ACC112 (cell line): ENCODE results near the gene FRY.
A peak's percentile ranks its signal among the peaks of the same experiment; 100 is the strongest.

Source experiments
- H2AFZ ChIP-seq: fragments of 200-600 bp; sonication (generic); one replicate; pipeline ENCODE4 v1.6.0; 2017; ENCODE audit warnings: antibody characterized with exemption, low read length; ENCODE audit not compliant: unreplicated experiment
- H3K27ac ChIP-seq: fragments of 200-600 bp; sonication (generic); 2 replicates; pipeline ENCODE4 v1.5.1; 2014; ENCODE audit warnings: low read depth, mild to moderate bottlenecking, antibody characterized with exemption, low read length, moderate library complexity
- H3K27me3 ChIP-seq: fragments of 200-600 bp; sonication (generic); 2 replicates; pipeline ENCODE4 v1.6.1; 2014; ENCODE audit warnings: mild to moderate bottlenecking, antibody characterized with exemption, low read length, moderate library complexity, mixed read lengths; ENCODE audit not compliant: insufficient read depth
- H3K36me3 ChIP-seq: fragments of 200-600 bp; sonication (generic); 2 replicates; pipeline ENCODE4 v1.6.1; 2016; ENCODE audit warnings: mild to moderate bottlenecking, antibody characterized with exemption, low read length, moderate library complexity, mixed read lengths; ENCODE audit not compliant: insufficient read depth
- H3K4me1 ChIP-seq: fragments of 200-600 bp; sonication (generic); one replicate; pipeline ENCODE4 v1.6.1; 2016; ENCODE audit warnings: low read length, mixed read lengths; ENCODE audit not compliant: insufficient read depth, unreplicated experiment, control insufficient read depth
- H3K4me3 ChIP-seq: fragments of 200-600 bp; sonication (generic); 2 replicates; pipeline ENCODE4 v1.5.1; 2014; ENCODE audit warnings: mild to moderate bottlenecking, low read depth, low read length
- H3K79me2 ChIP-seq: fragments of 200-600 bp; sonication (generic); one replicate; pipeline ENCODE4 v1.6.0; 2016; ENCODE audit warnings: low read length; ENCODE audit not compliant: control insufficient read depth, unreplicated experiment, insufficient read depth

FRY gene

DNA sequence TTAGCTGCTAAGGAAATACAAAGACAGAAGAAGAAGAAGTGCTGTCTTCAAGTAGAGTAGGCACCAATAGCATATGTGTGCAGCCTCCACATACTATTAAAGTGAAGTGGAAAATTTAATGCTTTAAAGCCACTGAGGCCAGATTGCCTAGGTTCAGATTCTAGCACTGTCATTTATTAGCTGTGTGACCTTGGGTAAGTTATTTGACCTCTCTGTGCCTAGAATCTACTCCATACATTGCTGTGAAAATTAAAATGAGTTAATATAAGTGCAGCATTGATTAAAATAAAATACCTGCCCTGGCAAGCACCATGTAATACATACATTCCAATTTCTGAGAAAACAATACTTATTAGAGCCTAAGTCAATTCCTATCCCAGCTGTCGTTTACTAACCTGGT, 110.5 kb downstream of the FRY start:
- Histone ChIP-seq H3K79me2 (no peaks in the 10 kb centered on the region), H3K27ac (no peak overlapping the region), H2AFZ (no peak overlapping the region), H3K4me3 (no peak overlapping the region), H3K27me3 (no peaks in the 10 kb centered on the region), H3K36me3 (no peaks in the 10 kb centered on the region), H3K4me1 (peaks cover 10% of the 10 kb centered on the region)

DNA sequence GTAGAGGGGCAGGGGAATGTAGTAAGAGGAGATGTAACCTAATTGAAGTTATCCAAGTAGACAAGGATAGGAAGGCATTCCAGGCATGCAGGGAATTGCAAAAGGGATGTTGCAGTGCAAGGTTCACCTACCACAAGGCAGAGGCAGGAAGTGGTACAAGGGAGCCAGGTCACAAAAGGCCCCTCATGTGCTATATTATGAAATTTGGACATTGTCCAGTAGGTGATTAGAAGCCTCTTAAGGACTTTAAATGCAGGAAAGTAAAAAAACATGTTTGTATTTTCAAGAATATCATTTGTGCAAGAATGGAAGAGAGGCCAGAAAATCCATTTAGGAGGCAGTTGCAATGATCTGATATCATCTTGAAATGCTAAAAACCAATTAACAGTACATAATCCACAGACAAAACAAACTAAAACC, 111.4 kb downstream of the FRY start:
- H3K4me1 ChIP-seq, result peaks cover 10% of the 10 kb centered on the region
- H2AFZ ChIP-seq, result peak overlapping the region; percentile 17
- H3K4me3 ChIP-seq, result no peak overlapping the region
- no peaks in the 10 kb centered on the region for H3K79me2 ChIP-seq
- H3K27ac ChIP-seq, result no peak overlapping the region
- no peaks in the 10 kb centered on the region for H3K27me3 ChIP-seq
- H3K36me3 ChIP-seq, result no peaks in the 10 kb centered on the region

GRCh38 chr13:32147193-32147592, 115.6 kb downstream of the FRY start:
- Histone ChIP-seq H3K27ac (no peak overlapping the region), H3K4me1 (peaks cover 10% of the 10 kb centered on the region), H3K4me3 (no peak overlapping the region), H3K79me2 (no peaks in the 10 kb centered on the region), H2AFZ (no peak overlapping the region), H3K27me3 (no peaks in the 10 kb centered on the region), H3K36me3 (no peaks in the 10 kb centered on the region)

GRCh38 chr13:32147976-32148375, 116.4 kb downstream of the FRY start:
- H3K4me3 ChIP-seq, result no peak overlapping the region
- no peaks in the 10 kb centered on the region for H3K36me3 ChIP-seq
- H3K27me3 ChIP-seq, result no peaks in the 10 kb centered on the region
- no peaks in the 10 kb centered on the region for H3K79me2 ChIP-seq
- H2AFZ ChIP-seq, result no peak overlapping the region
- no peak overlapping the region for H3K27ac ChIP-seq
- H3K4me1 ChIP-seq, result peaks cover 11% of the 10 kb centered on the region

GRCh38 chr13:32150239-32150638, 118.7 kb downstream of the FRY start:
- Histone ChIP-seq H3K4me3 (no peak overlapping the region), H3K27ac (no peak overlapping the region), H2AFZ (no peak overlapping the region), H3K79me2 (no peaks in the 10 kb centered on the region), H3K4me1 (peaks cover 13% of the 10 kb centered on the region), H3K27me3 (no peaks in the 10 kb centered on the region), H3K36me3 (no peaks in the 10 kb centered on the region; the same call in 1 of the 2 replicates)

- no peaks in the 10 kb centered on the region; the same call in 1 of the 2 replicates for H3K36me3 ChIP-seq
- H3K79me2 ChIP-seq, result no peaks in the 10 kb centered on the region
- no peak overlapping the region for H3K4me3 ChIP-seq
- H3K4me1 ChIP-seq, result peaks cover 13% of the 10 kb centered on the region
- no peak overlapping the region for H2AFZ ChIP-seq
- no peaks in the 10 kb centered on the region for H3K27me3 ChIP-seq
- no peak overlapping the region for H3K27ac ChIP-seq
Observed at GRCh38 chr13:32150794-32151193, 119.2 kb downstream of the FRY start.

- Histone ChIP-seq H3K27me3 (no peaks in the 10 kb centered on the region), H3K4me3 (no peak overlapping the region), H3K27ac (no peak overlapping the region), H2AFZ (no peak overlapping the region), H3K36me3 (no peaks in the 10 kb centered on the region; the same call in 1 of the 2 replicates), H3K4me1 (peaks cover 13% of the 10 kb centered on the region), H3K79me2 (no peaks in the 10 kb centered on the region)
Observed at GRCh38 chr13:32151240-32151639, 119.7 kb downstream of the FRY start.

- no peaks in the 10 kb centered on the region for H3K79me2 ChIP-seq
- H3K27ac ChIP-seq, result peak overlapping the region; percentile 82
- H3K27me3 ChIP-seq, result no peaks in the 10 kb centered on the region
- H3K36me3 ChIP-seq, result no peaks in the 10 kb centered on the region; the same call in 1 of the 2 replicates
- H2AFZ ChIP-seq, result no peak overlapping the region
- peaks cover 13% of the 10 kb centered on the region for H3K4me1 ChIP-seq
- 0 out of 2 replicates have a peak overlapping the region, but pooled peaks have one; percentile 2 for H3K4me3 ChIP-seq
Observed at GRCh38 chr13:32153056-32153455, 121.5 kb downstream of the FRY start.

GRCh38 chr13:32159137-32159869, 127.7 kb downstream of the FRY start:
- H3K79me2 ChIP-seq, result no peaks in the 10 kb centered on the region
- no peak overlapping the region for H3K27ac ChIP-seq
- H3K36me3 ChIP-seq, result no peaks in the 10 kb centered on the region; the same call in 1 of the 2 replicates
- no peak overlapping the region for H3K4me3 ChIP-seq
- H3K4me1 ChIP-seq, result no peaks in the 10 kb centered on the region
- no peak overlapping the region for H2AFZ ChIP-seq
- no peaks in the 10 kb centered on the region for H3K27me3 ChIP-seq

GRCh38 chr13:32162395-32163005, 130.9 kb downstream of the FRY start:
- Histone ChIP-seq H3K4me1 (no peaks in the 10 kb centered on the region), H3K79me2 (no peaks in the 10 kb centered on the region), H3K36me3 (no peaks in the 10 kb centered on the region), H3K27ac (no peak overlapping the region), H3K27me3 (no peaks in the 10 kb centered on the region), H2AFZ (no peak overlapping the region), H3K4me3 (no peak overlapping the region)
